Urinary bladder (tissue), 4 donors: ENCODE measurements around the gene GPX3. TPM values are rescaled to one million over a fixed set of nuclear protein-coding genes. Genes with fewer than 3 reads are reported as not detected.
A peak's percentile ranks its signal among the peaks of the same experiment; 100 is the strongest.

Experiments used
- DNase-seq: peaks from one replicate; pipeline ENCODE4 v3.0.0-alpha.2; 2015; ENCODE audit errors: extremely low spot score
- H3K27ac ChIP-seq: one replicate; pipeline ENCODE4 v1.5.1; 2013; ENCODE audit warnings: low read depth, mild to moderate bottlenecking, moderate library complexity
- H3K36me3 ChIP-seq: one replicate; pipeline ENCODE4 v1.6.1; 2013; ENCODE audit warnings: mild to moderate bottlenecking, moderate library complexity; ENCODE audit not compliant: insufficient read depth
- H3K4me1 ChIP-seq: one replicate; pipeline ENCODE4 v1.6.1; 2013; ENCODE audit warnings: mild to moderate bottlenecking, moderate library complexity; ENCODE audit not compliant: insufficient read depth
- H3K4me3 ChIP-seq: one replicate; pipeline ENCODE4 v1.5.1; 2013; ENCODE audit warnings: low read depth, low read length
- WGBS: extraction: QIAGEN DNeasy Blood & Tissue Kit; methylation state at CpG from one replicate; pipeline ENCODE4 v1.1.7; 2013; 5-methylcytosine and 5-hydroxymethylcytosine counted together
- polyA plus RNA-seq: library from polyadenylated mRNA; stranded (reverse); fragments of 200-250 nt; gene quantifications from one replicate; pipeline ENCODE4 v1.2.3, GENCODE V29; 2013
- total RNA-seq: library from RNA; depleted of rRNA; stranded (reverse); fragments of >200 nt; gene quantifications from one replicate; pipeline ENCODE4 v1.2.3, GENCODE V29; 2014
- donor health status: healthy with polysubstance abuse.
- donor health status: healthy.

The GPX3 gene, protein sequence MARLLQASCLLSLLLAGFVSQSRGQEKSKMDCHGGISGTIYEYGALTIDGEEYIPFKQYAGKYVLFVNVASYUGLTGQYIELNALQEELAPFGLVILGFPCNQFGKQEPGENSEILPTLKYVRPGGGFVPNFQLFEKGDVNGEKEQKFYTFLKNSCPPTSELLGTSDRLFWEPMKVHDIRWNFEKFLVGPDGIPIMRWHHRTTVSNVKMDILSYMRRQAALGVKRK
- 8.6 TPM for total RNA-seq
- polyA plus RNA-seq: 1,418 TPM

DNA sequence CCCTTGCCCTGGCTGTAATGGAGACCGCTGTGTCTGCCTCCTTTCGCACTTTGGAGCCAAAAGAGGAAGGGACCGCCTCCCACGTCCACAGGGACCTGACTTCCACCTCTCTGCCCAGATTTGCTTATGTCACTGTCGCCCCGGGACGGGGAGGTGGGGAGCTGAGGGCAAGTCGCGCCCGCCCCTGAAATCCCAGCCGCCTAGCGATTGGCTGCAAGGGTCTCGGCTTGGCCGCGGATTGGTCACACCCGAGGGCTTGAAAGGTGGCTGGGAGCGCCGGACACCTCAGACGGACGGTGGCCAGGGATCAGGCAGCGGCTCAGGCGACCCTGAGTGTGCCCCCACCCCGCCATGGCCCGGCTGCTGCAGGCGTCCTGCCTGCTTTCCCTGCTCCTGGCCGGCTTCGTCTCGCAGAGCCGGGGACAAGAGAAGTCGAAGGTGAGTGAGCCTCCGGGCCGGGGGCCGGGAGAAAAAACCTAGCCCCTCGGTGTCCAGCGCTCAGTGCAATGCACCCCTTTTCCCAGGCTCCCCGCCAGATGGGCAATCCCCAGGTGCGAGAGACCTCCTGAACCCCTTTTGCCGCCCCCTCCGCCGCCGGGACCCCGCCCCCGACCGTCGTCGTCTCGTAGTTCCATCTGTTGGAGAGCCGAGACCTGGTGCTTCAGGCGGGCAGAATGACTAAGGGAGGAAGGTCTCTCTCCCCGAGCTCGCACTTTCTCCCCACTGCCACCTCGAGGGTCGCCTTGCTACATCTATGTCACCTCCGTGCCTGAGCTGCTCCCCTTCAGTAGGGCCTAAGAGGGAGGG, at the start of gene GPX3:
GPX3 (plus strand) TSS at position 288 of the 807 bp plus-strand sequence; CDS start at position 352, 64 bp downstream.
- DNase-seq: no peak
- WGBS: 2% methylated on average over 54 of the region's 54 CpGs
- Histone ChIP-seq H3K27ac (peak within 1 kb of the TSS; percentile 44), H3K36me3 (no peaks in the 10 kb centered on the region), H3K4me3 (peak within 1 kb of the TSS; percentile 56), H3K4me1 (no peaks in the 10 kb centered on the region)

DNA sequence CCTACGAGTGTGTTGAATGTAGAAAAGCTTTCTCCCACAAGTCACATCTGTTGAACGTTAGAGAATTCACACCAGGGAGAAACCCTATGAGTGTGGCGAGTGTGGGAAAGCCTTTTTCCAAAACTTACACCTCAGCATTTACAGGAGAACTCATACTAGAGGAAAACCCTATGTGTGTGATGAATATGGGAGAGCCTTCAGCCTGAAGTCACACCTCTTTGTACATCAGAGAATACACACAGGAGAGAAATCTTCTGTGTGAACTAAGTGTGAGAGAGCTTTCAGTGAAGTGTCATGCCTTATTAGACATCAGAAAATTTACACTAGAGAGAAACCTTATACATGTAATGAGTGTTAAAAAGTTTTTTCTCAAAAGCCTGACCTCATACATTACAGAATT, 41.8 kb upstream of the GPX3 start:
- 62% methylated on average over 3 of the region's 3 CpGs for WGBS
- DNase-seq: no peak

DNA sequence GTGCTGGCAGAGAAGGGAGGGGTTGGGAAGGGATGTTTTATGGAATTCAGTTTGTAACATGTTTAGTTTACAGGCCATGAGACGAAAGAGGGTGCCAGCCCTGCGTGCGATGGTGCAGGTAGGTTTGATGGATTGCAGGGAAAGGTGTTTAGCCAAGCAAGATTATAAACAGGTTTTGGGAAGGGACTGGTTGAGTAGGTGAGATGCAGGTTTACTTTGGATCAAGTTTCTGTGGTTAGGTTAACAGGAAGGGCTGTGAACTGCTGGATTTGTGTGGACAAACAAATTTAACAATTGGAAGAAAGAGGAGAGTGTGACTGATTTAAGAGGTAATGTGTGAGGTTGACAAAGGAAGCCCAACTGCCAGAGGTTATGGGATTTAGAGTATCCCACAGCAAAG, 32.6 kb upstream of the GPX3 start:
- H3K36me3 ChIP-seq: no peaks in the 10 kb centered on the region
- DNase-seq: no peak
- H3K4me1 ChIP-seq: no peaks in the 10 kb centered on the region
- no peak overlapping the region for H3K27ac ChIP-seq
- H3K4me3 ChIP-seq: no peak overlapping the region
- WGBS: 70% methylated on average over 3 of the region's 3 CpGs

More for the DNA sequence above, 41.8 kb upstream of the GPX3 start:
- Histone ChIP-seq H3K36me3 (no peaks in the 10 kb centered on the region), H3K27ac (no peak overlapping the region), H3K4me3 (no peak overlapping the region), H3K4me1 (no peaks in the 10 kb centered on the region)

DNA sequence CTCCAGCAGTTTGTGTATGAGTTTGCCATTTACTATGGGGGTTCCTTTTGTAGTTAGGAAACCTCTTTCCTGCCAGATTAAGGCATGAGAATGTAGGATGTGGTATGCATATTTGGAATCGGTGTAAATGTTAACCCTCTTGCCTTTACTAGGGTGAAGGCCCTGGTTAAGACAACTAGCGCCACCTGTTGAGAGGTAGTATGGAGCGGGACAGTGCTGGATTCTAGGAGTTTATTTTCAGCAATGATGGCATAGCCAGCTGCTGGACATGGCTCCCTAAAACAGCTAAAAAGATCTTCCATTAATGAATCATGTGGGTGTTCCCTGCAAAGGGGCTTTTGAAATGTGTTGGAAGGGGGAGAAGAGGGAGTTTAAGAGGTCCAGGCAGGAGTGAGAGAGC, 30.7 kb upstream of the GPX3 start:
- Histone ChIP-seq H3K4me3 (no peak overlapping the region), H3K27ac (no peak overlapping the region), H3K4me1 (no peaks in the 10 kb centered on the region), H3K36me3 (no peaks in the 10 kb centered on the region)
- 61% methylated on average over 3 of the region's 3 CpGs for WGBS
- DNase-seq: no peak

DNA sequence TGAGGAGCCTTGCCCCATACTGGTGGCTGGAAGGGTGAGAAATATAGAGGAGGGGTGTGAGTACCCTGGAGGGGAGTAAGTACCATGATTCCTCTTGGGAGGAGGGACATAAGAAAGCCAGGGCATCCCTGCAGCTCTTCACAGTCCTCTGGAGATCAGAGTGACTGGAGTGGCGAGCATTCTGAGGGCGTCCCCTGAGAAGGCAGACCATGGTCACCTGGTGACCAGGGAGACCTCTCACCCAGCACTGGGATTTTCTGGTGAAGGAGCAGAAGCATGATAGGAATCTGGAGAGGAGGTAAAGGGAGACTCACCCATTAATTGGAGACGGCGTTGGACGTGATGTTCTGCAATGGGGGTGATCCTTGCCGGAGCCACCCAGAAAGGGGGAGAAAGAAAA, 27.7 kb upstream of the GPX3 start:
- Histone ChIP-seq H3K4me3 (no peak overlapping the region), H3K4me1 (no peaks in the 10 kb centered on the region), H3K27ac (no peak overlapping the region), H3K36me3 (no peaks in the 10 kb centered on the region)
- WGBS: 95% methylated on average over 6 of the region's 6 CpGs
- DNase-seq: no peak

DNA sequence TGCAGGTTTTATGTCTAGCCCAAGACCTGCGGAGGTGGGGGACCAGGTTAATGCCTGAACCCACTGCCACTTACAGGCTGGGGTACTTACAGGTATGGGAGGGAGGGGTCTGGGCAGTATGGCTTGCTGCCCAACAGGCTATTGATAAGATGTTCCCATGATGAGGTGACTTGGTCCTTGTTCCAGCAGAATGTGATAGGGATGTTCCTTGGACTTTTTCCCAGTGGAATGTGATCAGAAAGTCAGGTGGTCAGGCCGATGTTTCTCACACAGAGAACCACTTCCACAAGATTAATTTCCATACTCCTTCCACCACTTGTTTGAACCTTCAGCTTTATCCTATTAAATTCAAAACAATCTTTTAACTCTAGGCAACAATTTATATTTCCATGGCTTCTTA, 27.0 kb upstream of the GPX3 start:
- no peak for DNase-seq
- no peak overlapping the region for H3K4me3 ChIP-seq
- H3K4me1 ChIP-seq: no peaks in the 10 kb centered on the region
- WGBS: 91% methylated on average over 2 of the region's 2 CpGs
- H3K36me3 ChIP-seq: no peaks in the 10 kb centered on the region
- H3K27ac ChIP-seq: no peak overlapping the region

DNA sequence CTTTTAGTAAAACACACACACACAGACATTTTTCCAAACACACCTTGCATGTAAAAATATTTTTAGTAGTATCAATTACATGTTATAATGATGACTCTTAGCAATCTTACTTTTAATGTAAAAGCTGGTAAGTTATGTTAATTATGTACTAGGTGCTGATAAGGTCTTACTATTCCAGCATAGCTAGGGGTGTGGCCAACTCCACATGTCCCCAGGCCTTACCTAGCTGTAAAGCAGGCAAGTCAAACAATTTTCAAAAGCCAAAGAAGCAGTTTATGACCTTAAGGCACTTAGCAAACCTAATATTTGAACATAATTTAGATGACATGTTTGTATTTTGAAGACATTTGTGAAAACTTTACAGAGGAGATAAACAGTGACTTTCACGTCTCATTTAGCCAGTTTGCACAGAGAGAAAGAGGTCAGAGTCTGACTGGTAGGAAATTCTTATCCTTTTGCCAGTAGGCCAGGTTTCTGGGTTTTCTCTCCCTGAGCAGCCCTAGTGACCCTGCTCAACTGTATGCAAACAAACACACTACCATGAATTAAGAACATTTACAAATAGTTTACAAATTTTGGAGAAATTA, 26.5 kb upstream of the GPX3 start:
- Histone ChIP-seq H3K4me1 (no peaks in the 10 kb centered on the region), H3K27ac (no peak overlapping the region), H3K4me3 (no peak overlapping the region), H3K36me3 (no peaks in the 10 kb centered on the region)
- WGBS: 66% methylated on average over 1 of the region's 1 CpG
- no peak for DNase-seq

DNA sequence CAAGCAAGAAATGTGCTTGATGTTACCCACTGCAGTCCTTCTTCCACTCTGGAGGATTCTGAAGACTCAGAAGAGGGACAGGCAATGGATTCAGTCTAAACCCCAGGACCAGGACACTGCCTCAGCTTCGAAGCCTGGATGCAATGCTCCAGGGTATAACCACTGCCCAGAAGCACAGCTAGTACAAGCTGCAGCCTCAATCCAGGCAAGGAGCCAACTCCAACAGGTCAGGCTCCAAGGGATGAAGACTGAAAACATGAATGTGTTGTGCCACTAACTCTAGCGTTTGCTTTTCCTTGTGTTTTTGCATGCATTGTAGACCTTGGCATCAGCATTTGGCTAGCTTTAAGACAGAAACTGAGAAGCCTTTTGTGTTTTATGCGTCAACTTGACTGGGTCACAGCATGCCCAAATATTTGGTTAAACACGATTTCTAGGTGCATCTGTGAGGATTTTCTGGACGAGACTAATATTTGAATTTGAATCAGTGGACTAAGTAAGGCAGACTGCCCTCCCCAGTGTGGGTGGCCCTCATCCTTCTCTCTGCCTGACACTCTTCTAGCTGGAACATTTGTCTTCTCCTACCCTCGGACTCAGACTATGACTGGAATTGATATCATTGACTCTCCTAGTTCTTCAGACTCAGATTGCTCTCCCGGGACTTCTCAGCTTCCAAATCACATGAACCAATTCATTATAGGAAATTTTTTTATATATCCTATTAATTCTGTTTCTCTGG, 20.5 kb upstream of the GPX3 start:
- DNase-seq: no peak
- Histone ChIP-seq H3K27ac (no peak overlapping the region), H3K4me1 (no peaks in the 10 kb centered on the region), H3K4me3 (no peak overlapping the region), H3K36me3 (no peaks in the 10 kb centered on the region)
- WGBS: 52% methylated on average over 7 of the region's 7 CpGs

DNA sequence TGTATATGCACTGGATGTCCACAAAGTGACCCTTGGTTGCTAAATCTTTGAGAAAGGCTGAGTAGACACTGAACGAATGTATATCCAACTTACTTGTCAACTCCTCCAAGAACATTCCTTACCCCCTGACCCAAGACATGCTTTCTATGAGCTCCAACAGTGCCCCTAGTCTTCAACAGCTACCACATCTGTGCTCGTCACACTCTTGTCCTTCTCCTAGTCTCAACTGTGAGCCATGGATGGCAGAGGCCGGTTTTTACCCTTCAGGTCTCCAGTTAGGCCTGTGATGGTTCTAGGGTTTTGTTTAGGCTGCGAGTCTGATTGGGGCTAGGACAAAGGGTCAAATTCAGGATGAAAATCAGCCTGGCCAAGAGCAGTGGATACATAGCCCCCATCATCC, 19.0 kb upstream of the GPX3 start:
- no peak for DNase-seq
- 90% methylated on average over 4 of the region's 4 CpGs for WGBS
- Histone ChIP-seq H3K4me1 (no peaks in the 10 kb centered on the region), H3K27ac (no peak overlapping the region), H3K4me3 (no peak overlapping the region), H3K36me3 (no peaks in the 10 kb centered on the region)

DNA sequence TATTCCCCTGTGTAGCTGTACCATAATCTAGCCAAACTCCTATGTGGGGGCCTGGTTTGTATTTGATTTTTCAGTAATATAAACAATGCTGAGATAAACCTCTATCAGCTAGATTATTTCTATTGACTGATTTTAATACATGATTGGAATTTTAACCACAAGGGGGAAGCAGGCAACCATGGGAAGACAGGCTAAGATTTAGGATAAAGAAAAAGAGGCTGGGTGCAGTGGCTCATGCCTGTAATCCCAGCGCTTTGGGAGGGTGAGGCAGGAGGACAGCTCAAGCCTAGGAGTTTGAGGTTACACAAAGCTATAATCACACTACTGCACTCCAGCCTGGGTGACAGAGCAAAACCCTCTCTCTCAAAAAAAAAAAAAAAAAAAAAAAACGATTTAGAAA, 18.1 kb upstream of the GPX3 start:
- no peaks in the 10 kb centered on the region for H3K36me3 ChIP-seq
- H3K4me3 ChIP-seq: no peak overlapping the region
- 20% methylated on average over 2 of the region's 2 CpGs for WGBS
- H3K4me1 ChIP-seq: no peaks in the 10 kb centered on the region
- no peak overlapping the region for H3K27ac ChIP-seq
- DNase-seq: no peak

DNA sequence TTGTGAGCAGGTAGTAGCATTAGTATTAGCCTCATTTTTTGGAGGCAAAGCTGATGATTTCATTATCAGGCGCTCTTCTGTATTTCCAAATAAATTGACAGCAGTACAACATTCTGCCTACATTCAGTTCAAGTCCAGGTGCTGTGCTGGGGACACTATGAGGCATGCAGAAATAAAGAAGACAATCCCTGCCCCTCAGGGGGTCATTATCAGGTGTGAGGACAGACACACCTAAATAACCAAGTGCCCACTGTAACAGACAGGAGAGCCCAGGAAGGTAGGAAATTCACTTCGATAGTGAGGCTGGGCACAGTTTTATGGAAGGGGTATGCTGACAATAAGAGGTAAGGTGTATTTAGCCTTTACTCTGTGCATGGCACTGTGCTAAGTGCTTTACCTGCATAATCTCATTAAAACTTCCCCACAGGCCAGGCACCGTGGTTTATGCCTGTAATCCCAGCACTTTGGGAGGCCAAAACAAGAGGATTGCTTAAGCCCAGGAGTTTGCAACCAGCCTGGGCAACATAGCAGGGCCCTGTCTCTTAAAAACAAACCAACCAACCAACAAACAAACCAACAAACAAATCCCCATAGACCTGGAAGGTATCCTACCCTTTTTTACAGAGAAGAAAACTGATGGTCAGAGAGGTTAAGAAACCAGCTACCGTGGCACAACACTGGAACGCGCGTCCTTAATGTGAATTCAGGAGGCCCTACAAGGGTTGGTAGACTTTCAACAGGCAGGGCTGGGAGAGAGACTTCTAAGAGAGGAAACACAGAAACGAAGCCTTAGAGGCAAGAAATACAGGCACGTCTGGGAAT, 17.5 kb upstream of the GPX3 start:
- H3K4me3 ChIP-seq: no peak overlapping the region
- H3K27ac ChIP-seq: peak overlapping the region; percentile 56
- no peak for DNase-seq
- no peaks in the 10 kb centered on the region for H3K36me3 ChIP-seq
- 83% methylated on average over 9 of the region's 9 CpGs for WGBS
- H3K4me1 ChIP-seq: no peaks in the 10 kb centered on the region

DNA sequence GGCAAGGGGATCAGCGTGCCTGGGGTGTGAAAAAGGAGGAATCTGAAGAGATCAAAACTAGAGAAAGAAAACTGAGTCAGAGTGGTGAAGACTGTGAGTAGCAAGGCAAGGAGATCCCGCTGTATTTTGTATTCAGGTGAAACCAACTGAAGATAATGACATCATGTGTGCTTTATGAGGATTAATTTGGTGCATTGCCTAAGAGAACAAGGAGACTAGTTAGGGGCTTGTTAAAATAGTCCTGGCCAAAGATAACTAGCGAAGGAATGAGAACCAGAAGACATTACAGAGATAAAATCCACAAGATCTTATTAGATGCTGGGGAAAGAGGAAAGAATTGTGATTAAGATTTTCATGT, 16.9 kb upstream of the GPX3 start:
- Histone ChIP-seq H3K36me3 (no peaks in the 10 kb centered on the region), H3K4me1 (no peaks in the 10 kb centered on the region), H3K4me3 (no peak overlapping the region), H3K27ac (peak overlapping the region; percentile 56)
- WGBS: 79% methylated on average over 3 of the region's 3 CpGs
- no peak for DNase-seq

DNA sequence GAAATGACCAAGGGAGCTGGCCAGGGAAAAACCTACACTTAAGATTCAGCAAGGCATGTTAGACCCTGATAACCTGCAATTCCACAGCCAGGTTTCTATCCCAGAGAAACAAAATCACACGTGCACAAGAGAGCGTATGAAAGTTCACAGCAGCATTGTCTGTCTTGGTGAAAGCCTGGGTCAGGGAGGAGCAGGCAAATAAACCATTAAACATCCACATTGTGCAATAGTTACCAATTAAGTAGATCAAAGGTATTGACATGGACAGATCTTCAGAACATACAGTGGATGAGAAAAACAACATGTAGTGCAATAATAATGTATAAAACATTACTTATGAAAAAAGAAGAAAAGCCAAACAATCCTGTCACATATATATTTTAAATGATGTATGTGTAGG, 15.9 kb upstream of the GPX3 start:
- no peak overlapping the region for H3K27ac ChIP-seq
- H3K4me3 ChIP-seq: no peak overlapping the region
- H3K4me1 ChIP-seq: no peaks in the 10 kb centered on the region
- WGBS: 55% methylated on average over 2 of the region's 2 CpGs
- DNase-seq: no peak
- no peaks in the 10 kb centered on the region for H3K36me3 ChIP-seq
